WTC11 (cell line): Measurements from ENCODE around the gene LTA. TPM values are rescaled to one million over a fixed set of nuclear protein-coding genes. Genes with fewer than 3 reads are reported as not detected.

ENCODE experiments used
- ATAC-seq: fragments of 200-7000 bp; cut with Tn5 transposase; 2 replicates; pipeline ENCODE4 v1.10.0; 2021; ENCODE audit warnings: mild to moderate bottlenecking, moderate library complexity
- CTCF ChIA-PET: fragments of 300-600 bp; sonication (Branson Sonifier 250); formaldehyde crosslinking; loops from one replicate; lab custom pipeline; 2021; ENCODE audit warnings: antibody characterized with exemption; lab: Charles Lee
- POLR2A ChIA-PET: fragments of 350-600 bp; sonication (Branson Sonifier 250); formaldehyde crosslinking; loops from one replicate; lab custom pipeline; 2021; ENCODE audit warnings: antibody characterized with exemption; lab: Charles Lee
- DNase-seq: peaks from one replicate; pipeline ENCODE4 v3.0.0; 2021; ENCODE audit warnings: low spot score
- H3K27ac Mint-ChIP-seq: 2 replicates; pipeline ENCODE4 v1.8.0; 2021; ENCODE audit warnings: mixed read lengths
- H3K27me3 Mint-ChIP-seq: 2 replicates; pipeline ENCODE4 v1.8.0; 2021; ENCODE audit warnings: low read depth, mild to moderate bottlenecking, moderate library complexity, mixed read lengths
- H3K36me3 Mint-ChIP-seq: 2 replicates; pipeline ENCODE4 v1.8.0; 2021; ENCODE audit warnings: mixed read lengths
- H3K4me1 Mint-ChIP-seq: 2 replicates; pipeline ENCODE4 v1.8.0; 2022; ENCODE audit warnings: mixed read lengths
- H3K4me3 Mint-ChIP-seq: 2 replicates; pipeline ENCODE4 v1.8.0; 2021; ENCODE audit warnings: mild to moderate bottlenecking, moderate library complexity, mixed read lengths
- H3K9me3 Mint-ChIP-seq: 2 replicates; pipeline ENCODE4 v1.8.0; 2021; ENCODE audit warnings: mixed read lengths
- AFF4 ChIP-seq: sonication (generic); formaldehyde crosslinking; IDR thresholded peaks from 2 replicates; pipeline ENCODE4 v1.8.1; 2023; ENCODE audit warnings: mild to moderate bottlenecking, missing genetic modification reagents, borderline replicate concordance
- CBFB ChIP-seq: sonication (generic); formaldehyde crosslinking; IDR thresholded peaks from 2 replicates; pipeline ENCODE4 v1.8.1; 2022; ENCODE audit warnings: mild to moderate bottlenecking, low read depth, missing genetic modification reagents
- E2F4 ChIP-seq: sonication (generic); formaldehyde crosslinking; IDR thresholded peaks from 2 replicates; pipeline ENCODE4 v1.8.1; 2022; ENCODE audit warnings: low read depth, mild to moderate bottlenecking, moderate library complexity, missing genetic modification reagents, borderline replicate concordance
- EMX1 ChIP-seq: fragments of 250-450 bp; sonication (Bioruptor Pico); IDR thresholded peaks from 2 replicates; pipeline ENCODE4 v1.8.0; 2021; ENCODE audit warnings: mild to moderate bottlenecking
- ESRRA ChIP-seq: sonication (generic); formaldehyde crosslinking; IDR thresholded peaks from 2 replicates; pipeline ENCODE4 v1.8.1; 2022; ENCODE audit warnings: mild to moderate bottlenecking, missing genetic modification reagents, borderline replicate concordance
- HMGA2 ChIP-seq: fragments of 250-450 bp; sonication (Bioruptor Pico); IDR thresholded peaks from 2 replicates; pipeline ENCODE4 v1.4.0; 2021; ENCODE audit warnings: mild to moderate bottlenecking, moderate library complexity
- HMGXB4 ChIP-seq: sonication (generic); formaldehyde crosslinking; IDR thresholded peaks from 2 replicates; pipeline ENCODE4 v1.8.1; 2023; ENCODE audit warnings: mild to moderate bottlenecking, moderate library complexity, missing genetic modification reagents
- JUN ChIP-seq: sonication (generic); formaldehyde crosslinking; IDR thresholded peaks from 2 replicates; pipeline ENCODE4 v1.8.0; 2023; ENCODE audit warnings: mild to moderate bottlenecking, missing genetic modification reagents
- NFE2L1 ChIP-seq: sonication (generic); formaldehyde crosslinking; IDR thresholded peaks from 2 replicates; pipeline ENCODE4 v1.8.1; 2023; ENCODE audit warnings: missing genetic modification reagents
- PRRX2 ChIP-seq: fragments of 250-450 bp; sonication (Bioruptor Pico); IDR thresholded peaks from 2 replicates; pipeline ENCODE4 v1.8.0; 2021; ENCODE audit warnings: mild to moderate bottlenecking
- TCF7 ChIP-seq: sonication (generic); formaldehyde crosslinking; IDR thresholded peaks from 2 replicates; pipeline ENCODE4 v1.8.0; 2022; ENCODE audit warnings: mild to moderate bottlenecking, low read depth, missing genetic modification reagents, moderate library complexity
- USF1 ChIP-seq: sonication (generic); formaldehyde crosslinking; IDR thresholded peaks from 2 replicates; pipeline ENCODE4 v1.8.0; 2022; ENCODE audit warnings: mild to moderate bottlenecking, missing genetic modification reagents
- ZNF396 ChIP-seq: fragments of 250-450 bp; sonication (Bioruptor Pico); IDR thresholded peaks from 2 replicates; pipeline ENCODE4 v1.8.0; 2021; ENCODE audit warnings: mild to moderate bottlenecking, moderate library complexity, borderline replicate concordance
- total RNA-seq: library from RNA; stranded (reverse); gene quantifications from 3 replicates; pipeline ENCODE4 v1.2.3, GENCODE V29; 2021
- TF ChIP-seq, protein P1 (sequence below): fragments of 250-450 bp; sonication (Bioruptor Pico); IDR thresholded peaks from 2 replicates; pipeline ENCODE4 v1.9.0; 2021; ENCODE audit warnings: mild to moderate bottlenecking
- TF ChIP-seq, protein P2 (sequence below): fragments of 250-450 bp; sonication (Bioruptor Pico); IDR thresholded peaks from 2 replicates; pipeline ENCODE4 v1.9.0; 2021; ENCODE audit warnings: moderate library complexity, mild to moderate bottlenecking, inconsistent platforms, borderline replicate concordance
- TF ChIP-seq, protein P3 (sequence below): sonication (generic); formaldehyde crosslinking; conservative IDR thresholded peaks from 2 replicates; pipeline ENCODE4 v1.8.1; 2023; ENCODE audit warnings: mild to moderate bottlenecking, low read depth, missing genetic modification reagents, moderate library complexity

The LTA gene
- total RNA-seq, 1 experiment from 2014 or later = 0.46 TPM

- ATAC-seq = no peak
- H3K4me1 Mint-ChIP-seq = peaks cover 26% of the 10 kb centered on the region
- H3K27ac Mint-ChIP-seq = no peak overlapping the region
- H3K36me3 Mint-ChIP-seq = peaks cover 16% of the 10 kb centered on the region
- no peak for DNase-seq
- no peaks in the 10 kb centered on the region for H3K27me3 Mint-ChIP-seq
- H3K9me3 Mint-ChIP-seq = no peaks in the 10 kb centered on the region
- CTCF ChIA-PET = interaction anchor here (1.0 kb wide), 1 partner anchor 84 kb away, joined by 4 read pairs; no protein-coding TSS in a partner anchor
- TF ChIP-seq, protein P1, sequence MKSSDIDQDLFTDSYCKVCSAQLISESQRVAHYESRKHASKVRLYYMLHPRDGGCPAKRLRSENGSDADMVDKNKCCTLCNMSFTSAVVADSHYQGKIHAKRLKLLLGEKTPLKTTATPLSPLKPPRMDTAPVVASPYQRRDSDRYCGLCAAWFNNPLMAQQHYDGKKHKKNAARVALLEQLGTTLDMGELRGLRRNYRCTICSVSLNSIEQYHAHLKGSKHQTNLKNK (CRISPR knock-in tag) = no peak
- TF ChIP-seq JUN (CRISPR knock-in tag) (no peak), ESRRA (no peak), HMGXB4 (no peak), E2F4 (no peak), USF1 (CRISPR knock-in tag) (no peak), AFF4 (CRISPR knock-in tag) (no peak), TCF7 (CRISPR knock-in tag) (no peak), PRRX2 (CRISPR knock-in tag) (no peak), EMX1 (CRISPR knock-in tag) (no peak), ZNF396 (CRISPR knock-in tag) (no peak), CBFB (CRISPR knock-in tag) (no peak), NFE2L1 (no peak), HMGA2 (CRISPR knock-in tag) (no peak)
- TF ChIP-seq, protein P2, sequence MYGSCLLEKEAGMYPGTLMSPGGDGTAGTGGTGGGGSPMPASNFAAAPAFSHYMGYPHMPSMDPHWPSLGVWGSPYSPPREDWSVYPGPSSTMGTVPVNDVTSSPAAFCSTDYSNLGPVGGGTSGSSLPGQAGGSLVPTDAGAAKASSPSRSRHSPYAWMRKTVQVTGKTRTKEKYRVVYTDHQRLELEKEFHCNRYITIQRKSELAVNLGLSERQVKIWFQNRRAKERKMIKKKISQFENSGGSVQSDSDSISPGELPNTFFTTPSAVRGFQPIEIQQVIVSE = no peak
- TF ChIP-seq, protein P3, sequence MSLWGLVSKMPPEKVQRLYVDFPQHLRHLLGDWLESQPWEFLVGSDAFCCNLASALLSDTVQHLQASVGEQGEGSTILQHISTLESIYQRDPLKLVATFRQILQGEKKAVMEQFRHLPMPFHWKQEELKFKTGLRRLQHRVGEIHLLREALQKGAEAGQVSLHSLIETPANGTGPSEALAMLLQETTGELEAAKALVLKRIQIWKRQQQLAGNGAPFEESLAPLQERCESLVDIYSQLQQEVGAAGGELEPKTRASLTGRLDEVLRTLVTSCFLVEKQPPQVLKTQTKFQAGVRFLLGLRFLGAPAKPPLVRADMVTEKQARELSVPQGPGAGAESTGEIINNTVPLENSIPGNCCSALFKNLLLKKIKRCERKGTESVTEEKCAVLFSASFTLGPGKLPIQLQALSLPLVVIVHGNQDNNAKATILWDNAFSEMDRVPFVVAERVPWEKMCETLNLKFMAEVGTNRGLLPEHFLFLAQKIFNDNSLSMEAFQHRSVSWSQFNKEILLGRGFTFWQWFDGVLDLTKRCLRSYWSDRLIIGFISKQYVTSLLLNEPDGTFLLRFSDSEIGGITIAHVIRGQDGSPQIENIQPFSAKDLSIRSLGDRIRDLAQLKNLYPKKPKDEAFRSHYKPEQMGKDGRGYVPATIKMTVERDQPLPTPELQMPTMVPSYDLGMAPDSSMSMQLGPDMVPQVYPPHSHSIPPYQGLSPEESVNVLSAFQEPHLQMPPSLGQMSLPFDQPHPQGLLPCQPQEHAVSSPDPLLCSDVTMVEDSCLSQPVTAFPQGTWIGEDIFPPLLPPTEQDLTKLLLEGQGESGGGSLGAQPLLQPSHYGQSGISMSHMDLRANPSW (CRISPR knock-in tag) = no peak
- no peak overlapping the region for H3K4me3 Mint-ChIP-seq
- POLR2A ChIA-PET = interaction anchor here (0.6 kb wide), 1 partner anchor 69 kb away, joined by 3 read pairs; no protein-coding TSS in a partner anchor
Observed at GRCh38 chr6:31525932-31526591, 46.0 kb upstream of the LTA start.
